ENCODE data around the gene DYNLT1. TPM values are rescaled to one million over a fixed set of nuclear protein-coding genes. Genes with fewer than 3 reads are reported as not detected.

DYNLT1 gene
- total RNA-seq, 1 experiment from 2014 or later = 105 TPM

DNA sequence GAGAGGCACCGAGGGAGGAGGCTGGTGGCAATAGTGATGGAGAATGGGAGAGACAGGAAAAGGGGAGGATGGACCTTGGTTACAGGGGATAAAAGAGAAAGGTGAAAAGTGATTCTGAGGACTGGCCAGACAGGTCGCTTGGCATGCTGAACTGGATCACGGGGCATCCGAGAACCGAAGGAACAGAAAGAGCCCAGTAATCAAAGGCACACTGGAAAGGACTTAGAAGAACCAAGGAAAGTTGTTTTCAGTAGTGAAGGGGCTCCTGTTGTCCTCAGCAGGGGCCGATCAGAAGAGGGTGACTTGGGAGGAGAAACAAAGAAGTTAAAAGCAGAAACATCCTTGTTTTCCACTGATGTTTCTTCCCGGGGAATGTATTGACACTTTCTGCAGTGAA lies 24.2 kb upstream of the DYNLT1 start:
- no peak overlapping the region for H3K4me3 ChIP-seq
- H3F3A ChIP-seq (ENCODE audit: insufficient read depth, low read depth) = peaks cover 40% of the 10 kb centered on the region
- DNase-seq = no peak
- H4K20me1 ChIP-seq (ENCODE audit: insufficient read depth) = no peaks in the 10 kb centered on the region
- ChIA-PET POLR2A (ENCODE audit: unreplicated experiment) (no interaction called here), CTCF (no interaction called here)
- H2AFZ ChIP-seq = no peak overlapping the region
- H3K27me3 ChIP-seq (ENCODE audit: insufficient read depth, low read depth) = no peaks in the 10 kb centered on the region
- intact Hi-C loops (cut with micrococcal nuclease; ENCODE audit: unreplicated experiment) = no loop called here
- 0 out of 2 replicates have a peak overlapping the region, but pooled peaks have one; percentile 86 for H3K4me2 ChIP-seq
- H3K27ac ChIP-seq = peak overlapping the region; percentile 98
- TF ChIP-seq EZH2 (IDR thresholded peaks at IDR 0.05; ENCODE audit: low read depth) = no peak
- TF ChIP-seq, protein P1, sequence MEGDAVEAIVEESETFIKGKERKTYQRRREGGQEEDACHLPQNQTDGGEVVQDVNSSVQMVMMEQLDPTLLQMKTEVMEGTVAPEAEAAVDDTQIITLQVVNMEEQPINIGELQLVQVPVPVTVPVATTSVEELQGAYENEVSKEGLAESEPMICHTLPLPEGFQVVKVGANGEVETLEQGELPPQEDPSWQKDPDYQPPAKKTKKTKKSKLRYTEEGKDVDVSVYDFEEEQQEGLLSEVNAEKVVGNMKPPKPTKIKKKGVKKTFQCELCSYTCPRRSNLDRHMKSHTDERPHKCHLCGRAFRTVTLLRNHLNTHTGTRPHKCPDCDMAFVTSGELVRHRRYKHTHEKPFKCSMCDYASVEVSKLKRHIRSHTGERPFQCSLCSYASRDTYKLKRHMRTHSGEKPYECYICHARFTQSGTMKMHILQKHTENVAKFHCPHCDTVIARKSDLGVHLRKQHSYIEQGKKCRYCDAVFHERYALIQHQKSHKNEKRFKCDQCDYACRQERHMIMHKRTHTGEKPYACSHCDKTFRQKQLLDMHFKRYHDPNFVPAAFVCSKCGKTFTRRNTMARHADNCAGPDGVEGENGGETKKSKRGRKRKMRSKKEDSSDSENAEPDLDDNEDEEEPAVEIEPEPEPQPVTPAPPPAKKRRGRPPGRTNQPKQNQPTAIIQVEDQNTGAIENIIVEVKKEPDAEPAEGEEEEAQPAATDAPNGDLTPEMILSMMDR (conservative IDR thresholded peaks at IDR 0.05) = no peak
- no peaks in the 10 kb centered on the region for H3K9me3 ChIP-seq (ENCODE audit: insufficient read depth, low read depth)
- peaks cover 62% of the 10 kb centered on the region for H3K4me1 ChIP-seq (replicated peaks; ENCODE audit: insufficient read depth)
- no peaks in the 10 kb centered on the region for H3K9me2 ChIP-seq (ENCODE audit: insufficient read depth)
- H3K79me2 ChIP-seq (ENCODE audit: low read depth) = no peaks in the 10 kb centered on the region; the same call in 1 of the 2 replicates
- no peaks in the 10 kb centered on the region for H3K36me3 ChIP-seq (ENCODE audit: low read depth)
- BruUV-seq (replicated peaks) = no TSS peak

DNA sequence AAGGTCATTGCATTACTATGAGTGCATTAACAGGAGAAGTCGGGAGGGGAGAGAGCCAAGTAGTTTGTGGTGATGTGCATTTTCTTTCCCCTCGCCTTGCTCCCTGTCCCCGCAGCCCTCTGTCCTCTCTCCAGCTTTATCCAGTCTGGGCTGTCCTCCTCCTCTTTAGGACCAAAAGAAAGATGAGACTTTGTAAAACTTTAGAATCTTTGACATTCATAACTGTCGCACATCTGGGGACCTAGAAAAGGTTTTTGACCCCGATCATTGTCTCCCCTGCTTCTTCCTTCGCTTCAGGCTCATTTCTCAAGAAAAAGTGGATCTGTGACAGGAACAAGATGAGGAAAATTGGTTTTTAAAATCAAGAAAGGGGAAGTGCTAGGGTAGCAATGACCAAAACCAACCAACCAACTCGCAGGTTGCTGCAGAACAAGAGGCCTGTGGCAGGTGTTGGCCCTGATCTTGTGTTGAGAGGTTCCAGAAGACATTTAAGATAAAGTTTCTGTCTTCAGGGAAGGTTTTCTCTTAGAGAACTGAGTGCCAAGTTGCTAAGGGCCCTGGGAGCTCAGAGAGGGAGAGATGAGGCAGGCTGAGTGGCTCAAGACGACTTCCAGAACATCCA lies 22.9 kb upstream of the DYNLT1 start:
- Histone ChIP-seq H3K79me2 (ENCODE audit: low read depth) (no peaks in the 10 kb centered on the region; the same call in 1 of the 2 replicates), H3K4me3 (peak overlapping the region; percentile 46; the same call in 1 of the 2 replicates), H3K27me3 (ENCODE audit: insufficient read depth, low read depth) (no peaks in the 10 kb centered on the region), H3K36me3 (ENCODE audit: low read depth) (0 out of 2 replicates have a peak, but pooled peaks cover 2% of the 10 kb centered on the region), H3F3A (ENCODE audit: insufficient read depth, low read depth) (peaks cover 40% of the 10 kb centered on the region), H3K4me2 (peak overlapping the region; percentile 86), H2AFZ (peak overlapping the region; percentile 62; the same call in 1 of the 2 replicates), H3K9me2 (ENCODE audit: insufficient read depth) (no peaks in the 10 kb centered on the region), H3K9me3 (ENCODE audit: insufficient read depth, low read depth) (no peaks in the 10 kb centered on the region), H4K20me1 (ENCODE audit: insufficient read depth) (no peaks in the 10 kb centered on the region), H3K4me1 (replicated peaks; ENCODE audit: insufficient read depth) (peaks cover 72% of the 10 kb centered on the region), H3K27ac (peak overlapping the region; percentile 98)
- TF ChIP-seq EZH2 (IDR thresholded peaks at IDR 0.05; ENCODE audit: low read depth) = no peak
- TF ChIP-seq, protein P1 (conservative IDR thresholded peaks at IDR 0.05) = no peak
- no TSS peak for BruUV-seq (replicated peaks)
- CTCF ChIA-PET = interaction anchor here (0.6 to 0.7 kb wide), 3 partner anchors 17 to 455 kb away, joined by 4 to 7 read pairs (median 4); no protein-coding TSS in a partner anchor
- intact Hi-C loops (cut with micrococcal nuclease; ENCODE audit: unreplicated experiment) = loop anchor here (2.0 kb wide), 1 partner anchor 23 kb away; the partner anchor contains the start of gene DYNLT1
- POLR2A ChIA-PET (ENCODE audit: unreplicated experiment) = interaction anchor here (0.7 kb wide), 1 partner anchor 367 kb away, joined by 4 read pairs; no protein-coding TSS in a partner anchor
- DNase-seq = no peak

DNA sequence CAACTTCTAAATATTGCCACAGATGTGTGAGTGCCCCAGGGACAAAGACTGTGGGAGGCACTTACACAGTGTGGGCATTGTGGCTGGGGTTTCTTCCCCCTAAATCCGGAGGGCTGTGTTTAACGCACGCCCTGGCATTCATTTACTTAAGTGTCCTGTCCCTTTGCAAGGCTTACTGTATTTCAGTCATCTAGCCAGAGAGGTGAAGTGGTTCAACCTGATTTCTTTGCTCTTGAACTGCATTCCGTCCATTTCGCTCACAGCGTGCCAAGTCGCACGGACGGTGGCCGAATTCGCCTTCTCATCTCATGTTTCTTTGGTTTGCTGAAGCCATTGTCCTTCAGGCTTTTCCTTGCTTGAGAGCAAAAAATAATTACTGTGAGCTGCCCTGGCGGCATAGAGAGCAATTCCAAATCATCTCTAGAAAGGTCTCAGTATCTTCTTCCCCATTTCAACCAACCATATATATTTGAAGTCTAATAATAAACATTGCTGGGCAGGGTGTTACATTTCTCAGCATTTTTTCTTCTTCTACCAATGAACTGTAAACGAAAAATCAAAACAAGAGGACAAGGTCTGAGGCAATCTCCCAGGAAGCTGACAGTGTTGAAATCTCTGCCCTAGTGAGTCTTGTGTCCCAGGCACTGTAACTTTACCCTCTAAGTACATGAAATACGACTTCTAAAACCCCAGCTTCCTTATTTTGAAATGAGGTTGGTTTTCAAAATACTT lies 22.3 kb upstream of the DYNLT1 start:
- Histone ChIP-seq H3K9me3 (ENCODE audit: insufficient read depth, low read depth) (no peaks in the 10 kb centered on the region), H3K4me3 (peak overlapping the region; percentile 46; the same call in 1 of the 2 replicates), H3K9me2 (ENCODE audit: insufficient read depth) (no peaks in the 10 kb centered on the region), H2AFZ (peak overlapping the region; percentile 62), H3K27me3 (ENCODE audit: insufficient read depth, low read depth) (no peaks in the 10 kb centered on the region), H3K79me2 (ENCODE audit: low read depth) (no peaks in the 10 kb centered on the region; the same call in 1 of the 2 replicates), H3K27ac (peak overlapping the region; percentile 98), H4K20me1 (ENCODE audit: insufficient read depth) (no peaks in the 10 kb centered on the region), H3K4me1 (replicated peaks; ENCODE audit: insufficient read depth) (peaks cover 76% of the 10 kb centered on the region), H3F3A (ENCODE audit: insufficient read depth, low read depth) (peaks cover 40% of the 10 kb centered on the region), H3K4me2 (peak overlapping the region; percentile 86), H3K36me3 (ENCODE audit: low read depth) (0 out of 2 replicates have a peak, but pooled peaks cover 6% of the 10 kb centered on the region)
- CTCF ChIA-PET = interaction anchor here (0.6 to 0.7 kb wide), 2 partner anchors 25 to 455 kb away, joined by 4 read pairs; no protein-coding TSS in a partner anchor
- DNase-seq = peak; percentile 68 to 95
- no TSS peak for BruUV-seq (replicated peaks)
- POLR2A ChIA-PET (ENCODE audit: unreplicated experiment) = interaction anchor here (0.7 kb wide), 1 partner anchor 366 kb away, joined by 4 read pairs; no protein-coding TSS in a partner anchor
- intact Hi-C loops (cut with micrococcal nuclease; ENCODE audit: unreplicated experiment) = loop anchor here (2.0 kb wide), 1 partner anchor 22 kb away; the partner anchor contains the start of gene DYNLT1
- no peak for TF ChIP-seq EZH2 (IDR thresholded peaks at IDR 0.05; ENCODE audit: low read depth)
- TF ChIP-seq, protein P1 (conservative IDR thresholded peaks at IDR 0.05) = no peak

Measured in PC-9 (cell line).